Nasal cavity respiratory epithelium epithelial cell of viscerocranial mucosa (primary cell): ENCODE data around the gene FAM25G. TPM values are rescaled to one million over a fixed set of nuclear protein-coding genes. Genes with fewer than 3 reads are reported as not detected.

ENCODE experiments used
- total RNA-seq: library from RNA; depleted of rRNA; stranded (reverse); fragments of >200 nt; gene quantifications from 2 replicates; pipeline ENCODE4 v1.2.3, GENCODE V29; 2014

The FAM25G gene
- total RNA-seq = 10.9 TPM in 1 of 2 replicates, not detected in the other

DNA sequence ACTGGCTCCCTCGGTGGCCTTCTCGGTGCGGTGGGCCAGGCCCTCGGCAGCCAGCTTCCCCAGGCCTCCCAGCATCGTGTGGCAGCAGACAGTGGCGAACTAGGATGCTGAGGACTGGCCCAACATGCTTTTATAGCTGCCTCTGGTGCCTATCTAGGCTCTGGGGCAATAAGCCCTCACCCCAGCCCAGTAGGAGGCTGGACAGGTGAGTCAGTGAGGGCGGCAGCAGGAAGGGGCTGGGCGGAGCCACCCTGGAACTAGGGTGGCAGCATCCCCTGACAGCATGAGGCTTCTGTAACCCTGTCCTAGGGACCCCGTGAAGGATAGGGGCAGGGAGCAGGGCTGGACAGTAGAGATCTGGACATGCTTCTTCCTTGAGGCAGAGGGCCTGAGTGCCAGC, at the start of gene FAM25G:
Gene FAM25G (minus strand): TSS at position 101 of the 400 bp plus-strand sequence. CDS start 26 bp downstream, at position 75.

DNA sequence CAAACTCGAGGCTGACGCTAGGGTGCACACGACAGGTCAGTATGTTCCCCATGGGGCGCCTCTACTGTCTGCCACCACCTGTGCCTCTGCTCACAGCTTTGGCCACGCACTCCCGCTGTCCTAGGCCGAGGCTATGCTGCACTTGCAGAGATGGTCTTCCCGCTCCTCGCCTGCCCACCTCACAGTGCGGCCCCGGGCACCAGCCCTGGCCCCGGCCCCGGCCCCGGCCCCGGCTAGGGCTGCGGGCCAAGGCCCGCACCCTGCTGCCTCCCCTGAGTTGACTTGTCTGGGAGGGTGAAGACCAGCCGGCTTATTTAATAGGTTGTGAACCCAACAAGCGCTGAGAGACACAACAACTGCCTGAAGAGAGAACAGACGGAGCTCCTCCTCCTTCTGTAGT, 32.0 kb upstream of the FAM25G start, which contains the start of gene AGAP9:
Gene AGAP9 (minus strand): TSS at position 164 of the 400 bp plus-strand sequence. CDS start 112 bp downstream, at position 52.

DNA sequence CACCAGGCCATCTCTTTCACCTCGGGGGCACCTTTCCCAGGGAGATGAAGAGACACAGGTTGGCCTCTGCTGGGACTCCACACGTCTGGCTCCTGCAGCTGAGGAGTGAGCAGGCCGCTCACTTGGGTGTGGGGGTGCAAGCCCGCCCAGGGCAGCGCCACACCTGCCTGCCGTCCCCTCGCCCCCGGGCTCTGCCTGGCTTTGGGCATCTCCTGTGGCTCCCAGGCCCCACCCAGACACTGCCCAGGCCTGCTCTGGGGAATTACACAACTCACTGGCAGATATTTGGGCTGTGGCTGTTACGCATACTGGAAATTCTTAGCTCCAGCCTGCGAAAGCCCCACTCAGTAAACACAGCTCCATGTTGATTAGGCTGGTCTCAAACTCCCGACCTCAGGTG, 7.6 kb downstream of the FAM25G start, which contains the start of gene ANXA8:
Gene ANXA8 (minus strand): TSS at position 193 of the 400 bp plus-strand sequence. CDS start 182 bp downstream, at position 11.

Other genes starting within 250 kb of the FAM25G start
- gene GDF10, start 191.5 kb downstream of the FAM25G start, total RNA-seq = not detected in 2 replicates
- gene GDF2, start 169.2 kb downstream of the FAM25G start, total RNA-seq = not detected in 2 replicates
- gene RBP3, start 143.3 kb downstream of the FAM25G start, total RNA-seq = not detected in 2 replicates
- gene ZNF488, start 107.4 kb downstream of the FAM25G start, total RNA-seq = under 0.01 and 0.78 TPM in 2 replicates
- 37.3 and 267 TPM in 2 replicates for gene ANXA8, start 7.6 kb downstream of the FAM25G start, total RNA-seq
- gene AGAP9, start 31.9 kb upstream of the FAM25G start, total RNA-seq = 2.4 and 2.8 TPM in 2 replicates